Thyroid gland (tissue), 4 donors: ENCODE results near the gene BTBD9.

Source experiments
- POLR2A ChIP-seq, 2 donors: fragments of 450-650 bp; IDR thresholded peaks; one replicate each; pipeline ENCODE4 v1.6.1; 2017; ENCODE audit warnings: antibody characterized with exemption in 2 of 2, mild to moderate bottlenecking in 2 of 2, moderate library complexity in 1 of 2
- TF ChIP-seq, protein P1 (sequence below), 6 experiments: fragments of 200-600 bp in 3 of 6; fragments of 450-650 bp in 3 of 6; sonication (generic) in 3 of 6; IDR thresholded peaks; one replicate each; pipeline ENCODE4 v1.5.1; 2016 to 2019; ENCODE audit warnings: antibody characterized with exemption in 6 of 6, mild to moderate bottlenecking in 2 of 6, inconsistent platforms in 1 of 6, moderate library complexity in 1 of 6

DNA sequence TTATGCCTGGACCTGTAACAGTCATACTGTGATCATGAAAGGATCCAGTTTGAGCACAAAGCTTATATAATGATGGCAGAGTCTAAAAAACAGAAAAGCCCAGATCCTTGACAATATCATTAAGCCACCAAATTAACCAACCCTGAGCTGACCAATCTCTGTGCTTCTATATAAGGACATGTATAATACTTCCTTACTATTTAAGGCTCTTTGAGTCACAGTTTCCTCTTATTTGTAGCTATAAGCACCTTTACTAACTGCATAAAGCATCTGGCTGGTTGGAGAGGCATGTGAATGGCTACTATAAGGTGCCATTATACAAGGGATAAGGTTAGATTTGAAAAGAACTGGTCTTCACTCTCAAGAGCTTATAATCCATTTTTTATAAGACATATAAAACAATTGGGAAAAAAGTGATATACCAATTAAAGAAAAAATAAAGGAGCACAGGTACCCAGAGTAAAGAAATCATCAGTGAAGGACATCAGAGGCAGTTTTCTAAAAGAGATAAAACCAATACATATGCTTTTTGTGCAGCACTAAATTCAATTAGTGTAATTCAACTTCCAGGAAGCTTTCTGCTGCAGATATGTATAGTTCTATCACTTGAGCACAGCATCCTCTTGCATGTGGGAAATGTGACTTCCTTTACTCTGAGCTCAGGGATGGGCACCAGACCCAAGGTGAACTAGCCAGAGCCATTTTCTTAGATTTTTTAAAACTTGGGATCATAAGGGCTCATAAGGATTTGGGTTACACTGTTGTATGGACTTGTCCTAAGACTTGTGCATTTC lies 121.0 kb downstream of the BTBD9 start:
- TF ChIP-seq POLR2A (IDR thresholded peaks at IDR 0.05), result no peak
- TF ChIP-seq, protein P1, sequence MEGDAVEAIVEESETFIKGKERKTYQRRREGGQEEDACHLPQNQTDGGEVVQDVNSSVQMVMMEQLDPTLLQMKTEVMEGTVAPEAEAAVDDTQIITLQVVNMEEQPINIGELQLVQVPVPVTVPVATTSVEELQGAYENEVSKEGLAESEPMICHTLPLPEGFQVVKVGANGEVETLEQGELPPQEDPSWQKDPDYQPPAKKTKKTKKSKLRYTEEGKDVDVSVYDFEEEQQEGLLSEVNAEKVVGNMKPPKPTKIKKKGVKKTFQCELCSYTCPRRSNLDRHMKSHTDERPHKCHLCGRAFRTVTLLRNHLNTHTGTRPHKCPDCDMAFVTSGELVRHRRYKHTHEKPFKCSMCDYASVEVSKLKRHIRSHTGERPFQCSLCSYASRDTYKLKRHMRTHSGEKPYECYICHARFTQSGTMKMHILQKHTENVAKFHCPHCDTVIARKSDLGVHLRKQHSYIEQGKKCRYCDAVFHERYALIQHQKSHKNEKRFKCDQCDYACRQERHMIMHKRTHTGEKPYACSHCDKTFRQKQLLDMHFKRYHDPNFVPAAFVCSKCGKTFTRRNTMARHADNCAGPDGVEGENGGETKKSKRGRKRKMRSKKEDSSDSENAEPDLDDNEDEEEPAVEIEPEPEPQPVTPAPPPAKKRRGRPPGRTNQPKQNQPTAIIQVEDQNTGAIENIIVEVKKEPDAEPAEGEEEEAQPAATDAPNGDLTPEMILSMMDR (IDR thresholded peaks at IDR 0.05), result no peak
